ENCODE measurements around the gene BCAR1.
A peak's percentile ranks its signal among the peaks of the same experiment; 100 is the strongest.

Gene BCAR1

GRCh38 chr16:75264457-75264998 lies 13.1 kb upstream of the BCAR1 start:
- Histone ChIP-seq H3K4me1 (ENCODE audit: low read depth, poor library complexity, severe bottlenecking) (no peaks in the 10 kb centered on the region), H3K27me3 (ENCODE audit: insufficient read depth, low read depth) (no peaks in the 10 kb centered on the region), H3K9ac (no peak overlapping the region), H3K4me2 (peak overlapping the region; percentile 54; the same call in 1 of the 2 replicates), H3K4me3 (IDR thresholded peaks at IDR 0.05; ENCODE audit: insufficient read depth, low read depth, low read length) (no peak overlapping the region), H2AFZ (ENCODE audit: low read depth) (no peak overlapping the region), H3K79me2 (ENCODE audit: insufficient read depth, low read depth) (no peaks in the 10 kb centered on the region), H3K36me3 (ENCODE audit: insufficient read depth) (no peaks in the 10 kb centered on the region), H4K20me1 (ENCODE audit: insufficient read depth) (no peaks in the 10 kb centered on the region), H3K27ac (no peak overlapping the region)
- TF ChIP-seq CTCF (conservative IDR thresholded peaks at IDR 0.05; ENCODE audit: low read depth, low read length): no peak

- no peak overlapping the region for H3K27ac ChIP-seq
Observed at GRCh38 chr16:75263963-75264445, 12.6 kb upstream of the BCAR1 start.

GRCh38 chr16:75263291-75263962 lies 12.0 kb upstream of the BCAR1 start:
- Histone ChIP-seq H2AFZ (ENCODE audit: low read depth) (no peak overlapping the region), H3K27ac (no peak overlapping the region), H3K79me2 (ENCODE audit: insufficient read depth, low read depth) (no peaks in the 10 kb centered on the region), H3K4me1 (ENCODE audit: low read depth, poor library complexity, severe bottlenecking) (no peaks in the 10 kb centered on the region), H3K4me2 (no peak overlapping the region), H3K4me3 (IDR thresholded peaks at IDR 0.05; ENCODE audit: insufficient read depth, low read depth, low read length) (no peak overlapping the region), H3K36me3 (ENCODE audit: insufficient read depth) (no peaks in the 10 kb centered on the region), H3K27me3 (ENCODE audit: insufficient read depth, low read depth) (no peaks in the 10 kb centered on the region), H4K20me1 (ENCODE audit: insufficient read depth) (no peaks in the 10 kb centered on the region), H3K9ac (no peak overlapping the region)
- TF ChIP-seq CTCF (conservative IDR thresholded peaks at IDR 0.05; ENCODE audit: low read depth, low read length): no peak

More at GRCh38 chr16:75263963-75264445, 12.6 kb upstream of the BCAR1 start:
- no peak overlapping the region for H3K4me2 ChIP-seq
- H4K20me1 ChIP-seq (ENCODE audit: insufficient read depth): no peaks in the 10 kb centered on the region
- no peaks in the 10 kb centered on the region for H3K36me3 ChIP-seq (ENCODE audit: insufficient read depth)
- H3K79me2 ChIP-seq (ENCODE audit: insufficient read depth, low read depth): no peaks in the 10 kb centered on the region
- TF ChIP-seq CTCF (conservative IDR thresholded peaks at IDR 0.05; ENCODE audit: low read depth, low read length): no peak
- no peaks in the 10 kb centered on the region for H3K27me3 ChIP-seq (ENCODE audit: insufficient read depth, low read depth)
- H3K4me1 ChIP-seq (ENCODE audit: low read depth, poor library complexity, severe bottlenecking): no peaks in the 10 kb centered on the region
- no peak overlapping the region for H3K9ac ChIP-seq
- no peak overlapping the region for H3K4me3 ChIP-seq (IDR thresholded peaks at IDR 0.05; ENCODE audit: insufficient read depth, low read depth, low read length)
- no peak overlapping the region for H2AFZ ChIP-seq (ENCODE audit: low read depth)

- Histone ChIP-seq H3K9ac (no peak overlapping the region), H3K4me1 (ENCODE audit: low read depth, poor library complexity, severe bottlenecking) (no peaks in the 10 kb centered on the region), H3K27me3 (ENCODE audit: insufficient read depth, low read depth) (no peaks in the 10 kb centered on the region), H3K79me2 (ENCODE audit: insufficient read depth, low read depth) (no peaks in the 10 kb centered on the region), H4K20me1 (ENCODE audit: insufficient read depth) (no peaks in the 10 kb centered on the region), H2AFZ (ENCODE audit: low read depth) (no peak overlapping the region), H3K4me2 (no peak overlapping the region), H3K27ac (no peak overlapping the region), H3K36me3 (ENCODE audit: insufficient read depth) (no peaks in the 10 kb centered on the region), H3K4me3 (IDR thresholded peaks at IDR 0.05; ENCODE audit: insufficient read depth, low read depth, low read length) (no peak overlapping the region)
- TF ChIP-seq CTCF (conservative IDR thresholded peaks at IDR 0.05; ENCODE audit: low read depth, low read length): no peak
Observed at GRCh38 chr16:75262800-75263127, 11.3 kb upstream of the BCAR1 start.

Data from KMS-11 (cell line).